Measurements from ENCODE around the gene AOAH. TPM values are rescaled to one million over a fixed set of nuclear protein-coding genes. Genes with fewer than 3 reads are reported as not detected.

Gene AOAH
- total RNA-seq, 1 donor from 2014 or later: not detected

- DNase-seq (ENCODE audit: extremely low spot score, unreplicated experiment): no peak
- H3K27me3 Mint-ChIP-seq (ENCODE audit: unreplicated experiment): peaks cover 18% of the 10 kb centered on the region
- H3K4me1 Mint-ChIP-seq (ENCODE audit: unreplicated experiment): peaks cover 7% of the 10 kb centered on the region
- H3K9me3 Mint-ChIP-seq (ENCODE audit: unreplicated experiment): no peaks in the 10 kb centered on the region
- no peak overlapping the region for H3K27ac Mint-ChIP-seq (ENCODE audit: unreplicated experiment)
- no peaks in the 10 kb centered on the region for H3K36me3 Mint-ChIP-seq (ENCODE audit: unreplicated experiment)
- H3K4me3 Mint-ChIP-seq (ENCODE audit: unreplicated experiment): no peak overlapping the region
- TF ChIP-seq CTCF (IDR thresholded peaks at IDR 0.05): no peak
Measured at GRCh38 chr7:36565792-36566356, 158.4 kb downstream of the AOAH start.

- no peak for DNase-seq (ENCODE audit: extremely low spot score, unreplicated experiment)
- peaks cover 3% of the 10 kb centered on the region for H3K9me3 Mint-ChIP-seq (ENCODE audit: unreplicated experiment)
- H3K27ac Mint-ChIP-seq (ENCODE audit: unreplicated experiment): no peak overlapping the region
- peaks cover 19% of the 10 kb centered on the region for H3K27me3 Mint-ChIP-seq (ENCODE audit: unreplicated experiment)
- no peak overlapping the region for H3K4me3 Mint-ChIP-seq (ENCODE audit: unreplicated experiment)
- TF ChIP-seq CTCF (IDR thresholded peaks at IDR 0.05): no peak
- H3K4me1 Mint-ChIP-seq (ENCODE audit: unreplicated experiment): peaks cover 7% of the 10 kb centered on the region
- H3K36me3 Mint-ChIP-seq (ENCODE audit: unreplicated experiment): no peaks in the 10 kb centered on the region
Measured at GRCh38 chr7:36564489-36564888, 159.8 kb downstream of the AOAH start.

DNA sequence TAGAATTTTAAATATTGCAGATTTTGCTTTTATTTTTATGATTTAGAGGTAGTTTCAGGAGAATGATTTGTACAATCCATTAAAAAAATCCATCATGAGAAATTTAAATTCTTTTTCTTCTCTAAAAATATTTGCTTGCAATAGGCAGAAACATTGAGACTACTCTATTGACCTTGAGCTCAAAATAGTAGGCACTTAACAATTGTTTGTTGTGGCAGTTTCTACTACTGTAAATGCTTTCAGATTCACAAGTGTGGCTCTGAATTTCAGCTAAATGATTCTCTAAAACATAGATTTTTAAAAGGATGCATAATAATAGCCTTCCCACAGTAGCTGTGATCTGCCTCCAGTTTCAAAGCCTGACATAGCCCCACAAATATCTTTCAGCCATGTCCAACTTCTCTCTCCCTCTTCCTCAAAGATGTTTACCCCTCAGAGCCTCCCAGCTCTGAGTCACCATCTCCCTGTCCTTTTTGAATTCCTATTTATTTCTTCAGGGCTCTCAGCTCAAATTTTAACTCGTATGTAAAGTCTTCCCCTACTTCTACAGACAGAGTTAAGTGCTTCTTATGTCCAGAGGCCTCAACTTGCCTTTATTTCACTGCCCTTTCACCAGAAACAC is 160.5 kb downstream of the AOAH start:
- Mint-ChIP-seq H3K4me1 (ENCODE audit: unreplicated experiment) (peaks cover 7% of the 10 kb centered on the region), H3K9me3 (ENCODE audit: unreplicated experiment) (peaks cover 4% of the 10 kb centered on the region), H3K4me3 (ENCODE audit: unreplicated experiment) (no peak overlapping the region), H3K36me3 (ENCODE audit: unreplicated experiment) (no peaks in the 10 kb centered on the region), H3K27ac (ENCODE audit: unreplicated experiment) (peak overlapping the region; percentile 52), H3K27me3 (ENCODE audit: unreplicated experiment) (peaks cover 21% of the 10 kb centered on the region)
- TF ChIP-seq CTCF (IDR thresholded peaks at IDR 0.05): no peak
- no peak for DNase-seq (ENCODE audit: extremely low spot score, unreplicated experiment)

DNA sequence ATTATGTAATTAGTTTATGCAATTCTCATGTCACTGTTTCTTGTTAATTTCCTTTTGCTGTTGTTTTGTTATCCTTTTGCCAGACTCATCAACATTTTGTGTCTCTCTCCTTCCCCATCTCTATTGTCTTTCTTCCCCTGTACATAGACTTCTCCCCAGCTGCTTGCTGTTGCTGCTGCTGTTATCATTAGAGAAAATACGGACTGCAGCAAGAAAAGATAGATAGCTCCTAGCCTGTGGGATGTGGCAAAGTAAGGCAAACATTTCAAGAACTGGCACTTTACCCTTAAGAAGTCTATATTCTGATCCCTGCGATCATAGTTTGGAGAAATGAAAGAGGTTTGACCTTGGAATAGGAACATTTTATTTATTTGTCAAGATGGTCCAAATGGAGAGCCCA is 162.2 kb downstream of the AOAH start:
- peaks cover 16% of the 10 kb centered on the region for H3K27me3 Mint-ChIP-seq (ENCODE audit: unreplicated experiment)
- H3K9me3 Mint-ChIP-seq (ENCODE audit: unreplicated experiment): peaks cover 4% of the 10 kb centered on the region
- no peak for TF ChIP-seq CTCF (IDR thresholded peaks at IDR 0.05)
- no peak for DNase-seq (ENCODE audit: extremely low spot score, unreplicated experiment)
- peaks cover 7% of the 10 kb centered on the region for H3K4me1 Mint-ChIP-seq (ENCODE audit: unreplicated experiment)
- H3K4me3 Mint-ChIP-seq (ENCODE audit: unreplicated experiment): no peak overlapping the region
- H3K36me3 Mint-ChIP-seq (ENCODE audit: unreplicated experiment): no peaks in the 10 kb centered on the region
- no peak overlapping the region for H3K27ac Mint-ChIP-seq (ENCODE audit: unreplicated experiment)

DNA sequence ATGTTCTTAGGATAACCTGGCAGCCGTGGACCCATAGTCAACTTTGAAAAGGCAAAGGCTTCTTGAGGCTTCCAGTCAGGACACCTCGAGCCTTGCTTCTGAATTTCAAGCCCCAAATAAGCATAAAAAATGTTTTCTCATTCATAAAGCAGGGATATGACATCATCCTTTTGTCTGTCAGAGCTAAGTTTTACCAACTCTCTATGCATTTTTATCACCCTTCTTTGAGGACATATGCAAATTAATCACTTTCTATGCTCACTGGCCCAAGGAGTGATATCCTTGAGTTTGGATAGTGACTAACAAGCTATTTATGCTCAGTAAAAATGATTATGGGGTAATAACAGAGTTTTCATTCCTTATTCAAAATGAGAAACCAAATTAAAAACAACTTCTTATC is 175.3 kb downstream of the AOAH start:
- Mint-ChIP-seq H3K9me3 (ENCODE audit: unreplicated experiment) (no peaks in the 10 kb centered on the region), H3K27ac (ENCODE audit: unreplicated experiment) (no peak overlapping the region), H3K36me3 (ENCODE audit: unreplicated experiment) (no peaks in the 10 kb centered on the region), H3K27me3 (ENCODE audit: unreplicated experiment) (no peaks in the 10 kb centered on the region), H3K4me3 (ENCODE audit: unreplicated experiment) (no peak overlapping the region), H3K4me1 (ENCODE audit: unreplicated experiment) (no peaks in the 10 kb centered on the region)
- peak; percentile 40 for DNase-seq (ENCODE audit: extremely low spot score, unreplicated experiment)
- no peak for TF ChIP-seq CTCF (IDR thresholded peaks at IDR 0.05)
